Neural cell (in vitro differentiated cells): ENCODE measurements around the gene KDM5D.

ENCODE experiments used
- CTCF ChIP-seq: fragments of 450-650 bp; IDR thresholded peaks from 2 replicates; pipeline ENCODE4 v1.5.1; 2014; ENCODE audit warnings: antibody characterized with exemption, mild to moderate bottlenecking, moderate library complexity; ENCODE audit not compliant: poor library complexity, severe bottlenecking
- EZH2 ChIP-seq: fragments of 200-600, 300-800 bp; shearing (Covaris generic), sonication (generic); IDR thresholded peaks from 2 replicates; pipeline ENCODE4 v1.6.1; 2014; ENCODE audit warnings: antibody characterized with exemption, low read length, borderline replicate concordance, mild to moderate bottlenecking; ENCODE audit not compliant: insufficient read depth, poor library complexity, severe bottlenecking
- POLR2AphosphoS5 ChIP-seq: IDR thresholded peaks from 2 replicates; pipeline ENCODE4 v1.6.1; 2012
- SMC3 ChIP-seq: fragments of 450-650 bp; conservative IDR thresholded peaks from 2 replicates; pipeline ENCODE4 v1.6.1; 2014; ENCODE audit warnings: antibody characterized with exemption, mild to moderate bottlenecking, moderate library complexity; ENCODE audit not compliant: poor library complexity
- TAF1 ChIP-seq: IDR thresholded peaks from 2 replicates; pipeline ENCODE4 v1.6.1; 2012; ENCODE audit warnings: low read depth
- TF ChIP-seq, protein P1 (sequence below): IDR thresholded peaks from 2 replicates; pipeline ENCODE4 v1.6.1; 2012; ENCODE audit warnings: borderline replicate concordance

GRCh38 chrY:19734425-19734824 is 10.1 kb downstream of the KDM5D start:
- TF ChIP-seq CTCF (no peak), POLR2AphosphoS5 (no peak), TAF1 (no peak), EZH2 (no peak), SMC3 (no peak)
- TF ChIP-seq, protein P1, sequence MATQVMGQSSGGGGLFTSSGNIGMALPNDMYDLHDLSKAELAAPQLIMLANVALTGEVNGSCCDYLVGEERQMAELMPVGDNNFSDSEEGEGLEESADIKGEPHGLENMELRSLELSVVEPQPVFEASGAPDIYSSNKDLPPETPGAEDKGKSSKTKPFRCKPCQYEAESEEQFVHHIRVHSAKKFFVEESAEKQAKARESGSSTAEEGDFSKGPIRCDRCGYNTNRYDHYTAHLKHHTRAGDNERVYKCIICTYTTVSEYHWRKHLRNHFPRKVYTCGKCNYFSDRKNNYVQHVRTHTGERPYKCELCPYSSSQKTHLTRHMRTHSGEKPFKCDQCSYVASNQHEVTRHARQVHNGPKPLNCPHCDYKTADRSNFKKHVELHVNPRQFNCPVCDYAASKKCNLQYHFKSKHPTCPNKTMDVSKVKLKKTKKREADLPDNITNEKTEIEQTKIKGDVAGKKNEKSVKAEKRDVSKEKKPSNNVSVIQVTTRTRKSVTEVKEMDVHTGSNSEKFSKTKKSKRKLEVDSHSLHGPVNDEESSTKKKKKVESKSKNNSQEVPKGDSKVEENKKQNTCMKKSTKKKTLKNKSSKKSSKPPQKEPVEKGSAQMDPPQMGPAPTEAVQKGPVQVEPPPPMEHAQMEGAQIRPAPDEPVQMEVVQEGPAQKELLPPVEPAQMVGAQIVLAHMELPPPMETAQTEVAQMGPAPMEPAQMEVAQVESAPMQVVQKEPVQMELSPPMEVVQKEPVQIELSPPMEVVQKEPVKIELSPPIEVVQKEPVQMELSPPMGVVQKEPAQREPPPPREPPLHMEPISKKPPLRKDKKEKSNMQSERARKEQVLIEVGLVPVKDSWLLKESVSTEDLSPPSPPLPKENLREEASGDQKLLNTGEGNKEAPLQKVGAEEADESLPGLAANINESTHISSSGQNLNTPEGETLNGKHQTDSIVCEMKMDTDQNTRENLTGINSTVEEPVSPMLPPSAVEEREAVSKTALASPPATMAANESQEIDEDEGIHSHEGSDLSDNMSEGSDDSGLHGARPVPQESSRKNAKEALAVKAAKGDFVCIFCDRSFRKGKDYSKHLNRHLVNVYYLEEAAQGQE: no peak
